Calu3 (cell line): ENCODE measurements around the gene GAS6. TPM values are rescaled to one million over a fixed set of nuclear protein-coding genes. Genes with fewer than 3 reads are reported as not detected.

Experiments
- BruUV-seq: library from RNA; stranded (reverse); fragments of 400-500 nt; replicated peaks from 2 replicates; lab custom pipeline; 2021; lab: Mats Ljungman, UMichigan
- CTCF ChIA-PET: fragments of 300-600 bp; sonication (Branson Sonifier 250); formaldehyde crosslinking; loops from one replicate; lab custom pipeline; 2022; ENCODE audit warnings: antibody characterized with exemption; lab: Charles Lee
- DNase-seq: peaks from one replicate; pipeline ENCODE4 v3.0.0; 2022
- H3K27ac Mint-ChIP-seq: one replicate; pipeline ENCODE4 v1.8.0; 2022; ENCODE audit warnings: mixed read lengths; ENCODE audit not compliant: unreplicated experiment
- H3K27me3 Mint-ChIP-seq: one replicate; pipeline ENCODE4 v1.8.0; 2022; ENCODE audit warnings: mixed read lengths; ENCODE audit not compliant: unreplicated experiment
- H3K36me3 Mint-ChIP-seq: one replicate; pipeline ENCODE4 v1.8.0; 2022; ENCODE audit warnings: mild to moderate bottlenecking, moderate library complexity, mixed read lengths; ENCODE audit not compliant: insufficient read depth, unreplicated experiment
- H3K4me1 Mint-ChIP-seq: one replicate; pipeline ENCODE4 v1.8.0; 2022; ENCODE audit warnings: mild to moderate bottlenecking, low read depth, mixed read lengths; ENCODE audit not compliant: unreplicated experiment
- H3K4me3 Mint-ChIP-seq: one replicate; pipeline ENCODE4 v1.8.0; 2022; ENCODE audit warnings: mild to moderate bottlenecking, low read depth, moderate library complexity, mixed read lengths; ENCODE audit not compliant: unreplicated experiment
- H3K9me3 Mint-ChIP-seq: one replicate; pipeline ENCODE4 v1.8.0; 2022; ENCODE audit warnings: low read depth, mixed read lengths; ENCODE audit not compliant: unreplicated experiment
- CTCF ChIP-seq: fragments of 200-600 bp; IDR thresholded peaks from one replicate; pipeline ENCODE4 v1.8.0; 2022; ENCODE audit warnings: antibody characterized with exemption; ENCODE audit not compliant: unreplicated experiment
- intact Hi-C: fragments of 100-400 bp; cut with micrococcal nuclease; formaldehyde crosslinking; loops from one replicate; pipeline ENCODE4 v1.10.0; 2022; ENCODE audit not compliant: unreplicated experiment
- total RNA-seq: library from RNA; stranded (reverse); gene quantifications from 2 replicates; pipeline ENCODE4 v1.2.3, GENCODE V29; 2022

GAS6 gene
- total RNA-seq, 1 experiment from 2014 or later: 0.42 TPM

GRCh38 chr13:113900646-113901045, 36.8 kb upstream of the GAS6 start:
- no peaks in the 10 kb centered on the region for H3K27me3 Mint-ChIP-seq
- H3K9me3 Mint-ChIP-seq: no peaks in the 10 kb centered on the region
- H3K27ac Mint-ChIP-seq: no peak overlapping the region
- H3K36me3 Mint-ChIP-seq: no peaks in the 10 kb centered on the region
- H3K4me3 Mint-ChIP-seq: no peak overlapping the region
- no peak for TF ChIP-seq CTCF
- DNase-seq: no peak
- intact Hi-C loops: no loop called here
- CTCF ChIA-PET: no interaction called here
- BruUV-seq: no TSS peak
- H3K4me1 Mint-ChIP-seq: no peaks in the 10 kb centered on the region

- DNase-seq: no peak
- H3K4me3 Mint-ChIP-seq: no peak overlapping the region
- H3K27me3 Mint-ChIP-seq: no peaks in the 10 kb centered on the region
- H3K4me1 Mint-ChIP-seq: no peaks in the 10 kb centered on the region
- intact Hi-C loops: no loop called here
- no peaks in the 10 kb centered on the region for H3K9me3 Mint-ChIP-seq
- CTCF ChIA-PET: no interaction called here
- no peaks in the 10 kb centered on the region for H3K36me3 Mint-ChIP-seq
- BruUV-seq: no TSS peak
- no peak overlapping the region for H3K27ac Mint-ChIP-seq
- no peak for TF ChIP-seq CTCF
These were observed 34.5 kb upstream of the GAS6 start for GRCh38 chr13:113898391-113898790.

GRCh38 chr13:113897966-113898365, 34.1 kb upstream of the GAS6 start:
- Mint-ChIP-seq H3K4me3 (no peak overlapping the region), H3K27me3 (no peaks in the 10 kb centered on the region), H3K36me3 (no peaks in the 10 kb centered on the region), H3K4me1 (no peaks in the 10 kb centered on the region), H3K9me3 (no peaks in the 10 kb centered on the region), H3K27ac (no peak overlapping the region)
- no TSS peak for BruUV-seq
- no peak for DNase-seq
- intact Hi-C loops: no loop called here
- no peak for TF ChIP-seq CTCF
- CTCF ChIA-PET: no interaction called here

- H3K27ac Mint-ChIP-seq: peak overlapping the region; percentile 44
- CTCF ChIA-PET: no interaction called here
These were observed 33.3 kb upstream of the GAS6 start for GRCh38 chr13:113897161-113897560.

More at GRCh38 chr13:113897161-113897560, 33.3 kb upstream of the GAS6 start:
- Mint-ChIP-seq H3K4me3 (no peak overlapping the region), H3K4me1 (no peaks in the 10 kb centered on the region), H3K27me3 (no peaks in the 10 kb centered on the region), H3K36me3 (no peaks in the 10 kb centered on the region), H3K9me3 (no peaks in the 10 kb centered on the region)
- no peak for TF ChIP-seq CTCF
- intact Hi-C loops: no loop called here
- BruUV-seq: no TSS peak
- no peak for DNase-seq
